Measurements from ENCODE around the gene SMIM7. TPM values are rescaled to one million over a fixed set of nuclear protein-coding genes. Genes with fewer than 3 reads are reported as not detected.
A peak's percentile ranks its signal among the peaks of the same experiment; 100 is the strongest.

SMIM7 gene
- total RNA-seq, 4 donors from 2014 or later: 72.6 to 135 (median 95.9) TPM

- peaks cover 0 to 10% (median 4%) of the 10 kb centered on the region in 4 donors for H3K4me1 ChIP-seq
- TF ChIP-seq CTCF (IDR thresholded peaks at IDR 0.05) (no peak), POLR2A (IDR thresholded peaks at IDR 0.05) (no peak)
- H3K4me3 ChIP-seq: no peak overlapping the region
- no peaks in the 10 kb centered on the region for H3K27me3 ChIP-seq
- DNase-seq: no peak
- H3K9me3 ChIP-seq: no peaks in the 10 kb centered on the region
- no peaks in the 10 kb centered on the region for H3K36me3 ChIP-seq
- no peak overlapping the region for H3K27ac ChIP-seq
Measured at GRCh38 chr19:16613841-16614240, 46.1 kb downstream of the SMIM7 start.

- Histone ChIP-seq H3K4me3 (no peak overlapping the region), H3K27me3 (no peaks in the 10 kb centered on the region), H3K27ac (peak overlapping the region in 2 of 4 donors; percentile 6 to 35), H3K4me1 (peaks cover 0 to 12% (median 10%) of the 10 kb centered on the region in 4 donors), H3K36me3 (no peaks in the 10 kb centered on the region), H3K9me3 (no peaks in the 10 kb centered on the region)
- TF ChIP-seq POLR2A (IDR thresholded peaks at IDR 0.05) (no peak), CTCF (IDR thresholded peaks at IDR 0.05) (no peak)
- no peak for DNase-seq
Measured at GRCh38 chr19:16612636-16613035, 47.3 kb downstream of the SMIM7 start.

GRCh38 chr19:16611121-16611520 is 48.8 kb downstream of the SMIM7 start:
- H3K36me3 ChIP-seq: no peaks in the 10 kb centered on the region
- no peak overlapping the region for H3K4me3 ChIP-seq
- peaks cover 0 to 20% (median 10%) of the 10 kb centered on the region in 4 donors for H3K4me1 ChIP-seq
- no peak for TF ChIP-seq CTCF (IDR thresholded peaks at IDR 0.05)
- no peak for TF ChIP-seq POLR2A (IDR thresholded peaks at IDR 0.05)
- H3K9me3 ChIP-seq: no peaks in the 10 kb centered on the region
- no peak overlapping the region for H3K27ac ChIP-seq
- no peak for DNase-seq
- H3K27me3 ChIP-seq: no peaks in the 10 kb centered on the region

- Histone ChIP-seq H3K27ac (no peak overlapping the region), H3K4me1 (peaks cover 0 to 30% (median 7%) of the 10 kb centered on the region in 4 donors), H3K9me3 (no peaks in the 10 kb centered on the region), H3K36me3 (no peaks in the 10 kb centered on the region), H3K27me3 (no peaks in the 10 kb centered on the region), H3K4me3 (no peak overlapping the region)
- DNase-seq: no peak
- no peak for TF ChIP-seq CTCF (IDR thresholded peaks at IDR 0.05)
- no peak for TF ChIP-seq POLR2A (IDR thresholded peaks at IDR 0.05)
Measured at GRCh38 chr19:16609511-16610200, 50.3 kb downstream of the SMIM7 start.

- DNase-seq: peak in 1 of 3 donors; percentile 66
- H3K27ac ChIP-seq: peak overlapping the region; percentile 65 to 85 (median 78)
- no peaks in the 10 kb centered on the region for H3K27me3 ChIP-seq
- no peaks in the 10 kb centered on the region for H3K36me3 ChIP-seq
- TF ChIP-seq POLR2A (IDR thresholded peaks at IDR 0.05) (no peak), CTCF (IDR thresholded peaks at IDR 0.05) (no peak)
- H3K4me3 ChIP-seq: no peak overlapping the region
- H3K9me3 ChIP-seq: no peaks in the 10 kb centered on the region
- H3K4me1 ChIP-seq: peaks cover 0 to 30% (median 7%) of the 10 kb centered on the region in 4 donors
Measured at GRCh38 chr19:16608290-16608739, 51.6 kb downstream of the SMIM7 start.
